Thyroid gland (tissue), 4 donors: ENCODE measurements around the gene DACH1. TPM values are rescaled to one million over a fixed set of nuclear protein-coding genes. Genes with fewer than 3 reads are reported as not detected.

ENCODE experiments used
- DNase-seq, 2 donors: peaks; one replicate each; pipeline ENCODE4 v3.0.0-alpha.2; 2019
- H3K27ac ChIP-seq, 3 donors: fragments of 200-600 bp; sonication (generic); 1 replicate in 2 of 3; 2 replicates in 1 of 3; pipeline ENCODE4 v1.5.1; 2016 to 2019; ENCODE audit warnings: mild to moderate bottlenecking in 1 of 3, moderate library complexity in 1 of 3
- H3K27me3 ChIP-seq: fragments of 200-600 bp; sonication (generic); one replicate; pipeline ENCODE4 v1.5.1; 2019
- H3K36me3 ChIP-seq, 2 donors: fragments of 200-600 bp; sonication (generic); one replicate each; pipeline ENCODE4 v1.5.1; 2016 to 2019
- H3K4me1 ChIP-seq, 2 donors: fragments of 200-600 bp; sonication (generic); one replicate each; pipeline ENCODE4 v1.5.1; 2017 to 2019
- H3K4me3 ChIP-seq, 3 donors: fragments of 200-600 bp; sonication (generic); replicated peaks in 1 of 3; 1 replicate in 2 of 3; 2 replicates in 1 of 3; pipeline ENCODE4 v1.5.1; 2016; ENCODE audit warnings: mild to moderate bottlenecking in 1 of 3
- H3K9me3 ChIP-seq: fragments of 200-600 bp; sonication (generic); one replicate; pipeline ENCODE4 v1.5.1; 2017
- CTCF ChIP-seq, 6 experiments: fragments of 200-600 bp in 3 of 6; fragments of 450-650 bp in 3 of 6; sonication (generic) in 3 of 6; IDR thresholded peaks; one replicate each; pipeline ENCODE4 v1.5.1; 2016 to 2019; ENCODE audit warnings: antibody characterized with exemption in 6 of 6, mild to moderate bottlenecking in 2 of 6, inconsistent platforms in 1 of 6, moderate library complexity in 1 of 6
- POLR2A ChIP-seq, 2 donors: fragments of 450-650 bp; IDR thresholded peaks; one replicate each; pipeline ENCODE4 v1.6.1; 2017; ENCODE audit warnings: antibody characterized with exemption in 2 of 2, mild to moderate bottlenecking in 2 of 2, moderate library complexity in 1 of 2
- WGBS, 2 donors: methylation state at CpG; one replicate each; pipeline ENCODE4 v1.1.5; 2017; 5-methylcytosine and 5-hydroxymethylcytosine counted together
- intact Hi-C: fragments of 100-400 bp; cut with DNase I; formaldehyde crosslinking; loops from one replicate; pipeline ENCODE4 v1.15.1; 2023
- total RNA-seq, 4 donors: library from RNA; depleted of rRNA; stranded (reverse); fragments of >200 nt; gene quantifications; one replicate each; pipeline ENCODE4 v1.2.3, GENCODE V29; 2016

The DACH1 gene
- total RNA-seq, 4 donors from 2014 or later = 0.33 to 0.49 (median 0.33) TPM; not detected in 1

GRCh38 chr13:71803066-71803465 lies 63.9 kb downstream of the DACH1 start:
- Histone ChIP-seq H3K36me3 (no peaks in the 10 kb centered on the region), H3K27me3 (no peaks in the 10 kb centered on the region), H3K4me3 (no peak overlapping the region), H3K27ac (no peak overlapping the region), H3K9me3 (no peaks in the 10 kb centered on the region), H3K4me1 (no peaks in the 10 kb centered on the region)
- intact Hi-C loops = no loop called here
- WGBS, 2 donors = 96% methylated on average over 2 of the region's 2 CpGs
- no peak for TF ChIP-seq POLR2A (IDR thresholded peaks at IDR 0.05)
- no peak for TF ChIP-seq CTCF (IDR thresholded peaks at IDR 0.05)
- DNase-seq = no peak

- no peak overlapping the region for H3K27ac ChIP-seq
- intact Hi-C loops = no loop called here
- DNase-seq = no peak
- WGBS, 2 donors = 68 to 71% methylated on average over 2 of the region's 2 CpGs
- H3K4me3 ChIP-seq = no peak overlapping the region
- H3K27me3 ChIP-seq = no peaks in the 10 kb centered on the region
- H3K9me3 ChIP-seq = no peaks in the 10 kb centered on the region
- no peaks in the 10 kb centered on the region for H3K4me1 ChIP-seq
- H3K36me3 ChIP-seq = no peaks in the 10 kb centered on the region
- no peak for TF ChIP-seq CTCF (IDR thresholded peaks at IDR 0.05)
- no peak for TF ChIP-seq POLR2A (IDR thresholded peaks at IDR 0.05)
These were observed 65.2 kb downstream of the DACH1 start for GRCh38 chr13:71801781-71802180.

- no peak for DNase-seq
- TF ChIP-seq POLR2A (IDR thresholded peaks at IDR 0.05) (no peak), CTCF (IDR thresholded peaks at IDR 0.05) (no peak)
- 90% methylated on average over 3 of the region's 3 CpGs for WGBS, 2 donors
- no peak overlapping the region for H3K27ac ChIP-seq
- H3K9me3 ChIP-seq = no peaks in the 10 kb centered on the region
- H3K36me3 ChIP-seq = no peaks in the 10 kb centered on the region
- no peaks in the 10 kb centered on the region for H3K4me1 ChIP-seq
- H3K27me3 ChIP-seq = no peaks in the 10 kb centered on the region
- H3K4me3 ChIP-seq = no peak overlapping the region
- intact Hi-C loops = no loop called here
These were observed 65.7 kb downstream of the DACH1 start for GRCh38 chr13:71801165-71801760.

GRCh38 chr13:71799324-71799723 lies 67.7 kb downstream of the DACH1 start:
- no peaks in the 10 kb centered on the region for H3K36me3 ChIP-seq
- intact Hi-C loops = no loop called here
- TF ChIP-seq POLR2A (IDR thresholded peaks at IDR 0.05) (no peak), CTCF (IDR thresholded peaks at IDR 0.05) (no peak)
- H3K4me3 ChIP-seq = no peak overlapping the region
- H3K4me1 ChIP-seq = no peaks in the 10 kb centered on the region
- no peak overlapping the region for H3K27ac ChIP-seq
- 95% methylated on average over 4 of the region's 4 CpGs for WGBS, 2 donors
- DNase-seq = no peak
- no peaks in the 10 kb centered on the region for H3K9me3 ChIP-seq
- H3K27me3 ChIP-seq = no peaks in the 10 kb centered on the region

- TF ChIP-seq CTCF (IDR thresholded peaks at IDR 0.05) (no peak), POLR2A (IDR thresholded peaks at IDR 0.05) (no peak)
- WGBS, 2 donors = 94 to 98% methylated on average over 1 of the region's 1 CpG
- Histone ChIP-seq H3K36me3 (no peaks in the 10 kb centered on the region), H3K27me3 (no peaks in the 10 kb centered on the region), H3K9me3 (no peaks in the 10 kb centered on the region), H3K27ac (no peak overlapping the region), H3K4me3 (no peak overlapping the region), H3K4me1 (no peaks in the 10 kb centered on the region)
- intact Hi-C loops = no loop called here
- DNase-seq = no peak
These were observed 68.3 kb downstream of the DACH1 start for GRCh38 chr13:71798707-71799106.
